H1 (cell line): ENCODE results near the gene GHRHR. TPM values are rescaled to one million over a fixed set of nuclear protein-coding genes. Genes with fewer than 3 reads are reported as not detected.

Experiments used
- CTCF ChIA-PET: fragments of 300-600 bp; sonication (Branson Sonifier 250); formaldehyde crosslinking; loops from one replicate; lab custom pipeline; 2021; ENCODE audit not compliant: partially characterized antibody; lab: Charles Lee
- POLR2A ChIA-PET: fragments of 300-600 bp; sonication (Branson Sonifier 250); formaldehyde crosslinking; loops from one replicate; lab custom pipeline; 2021; ENCODE audit warnings: inconsistent platforms; ENCODE audit not compliant: partially characterized antibody; lab: Charles Lee
- DNase-seq, 2 experiments: peaks; one replicate each; pipeline versions ENCODE4 v3.0.0 to v3.0.0-alpha.2; 2010 to 2022; ENCODE audit warnings: low spot score in 2 of 2, low read depth in 1 of 2, mixed read lengths in 1 of 2
- FAIRE-seq: peaks from 2 replicates; lab custom pipeline; 2011; peaks lifted over from hg19 to GRCh38; lab: Jason Lieb, UNC
- H2AFZ ChIP-seq: 2 replicates; pipeline ENCODE4 v1.8.1; 2012; ENCODE audit warnings: low read length, inconsistent platforms
- H2AK5ac ChIP-seq: 2 replicates; pipeline ENCODE4 v1.6.1; 2013; ENCODE audit warnings: low read depth, low read length
- H2BK120ac ChIP-seq: replicated peaks from 2 replicates; pipeline ENCODE3; 2013; ENCODE audit warnings: low read depth, low read length, inconsistent platforms
- H2BK12ac ChIP-seq: 2 replicates; pipeline ENCODE4 v1.6.1; 2013; ENCODE audit warnings: low read depth, low read length
- H2BK15ac ChIP-seq: 2 replicates; pipeline ENCODE4 v1.6.1; 2013; ENCODE audit warnings: low read length
- H2BK20ac ChIP-seq: 2 replicates; pipeline ENCODE4 v1.6.1; 2013; ENCODE audit warnings: low read length
- H2BK5ac ChIP-seq: 2 replicates; pipeline ENCODE4 v1.6.1; 2013; ENCODE audit warnings: low read depth, low read length
- H3K14ac ChIP-seq: 2 replicates; pipeline ENCODE4 v1.6.1; 2013; ENCODE audit warnings: inconsistent platforms; ENCODE audit not compliant: insufficient read length
- H3K18ac ChIP-seq: 2 replicates; pipeline ENCODE4 v1.6.1; 2013; ENCODE audit warnings: low read length; ENCODE audit errors: extremely low read depth
- H3K23ac ChIP-seq: 2 replicates; pipeline ENCODE4 v1.6.1; 2013; ENCODE audit warnings: inconsistent platforms; ENCODE audit not compliant: insufficient read length
- H3K23me2 ChIP-seq: 2 replicates; pipeline ENCODE4 v1.6.1; 2013; ENCODE audit warnings: low read depth, low read length
- H3K27ac ChIP-seq: 2 replicates; pipeline ENCODE4 v1.6.1; 2011; ENCODE audit warnings: low read depth, low read length, inconsistent platforms
- H3K27me3 ChIP-seq, 4 experiments: replicated peaks in 1 of 4; 1 replicate in 1 of 4; 2 replicates in 3 of 4; pipeline versions ENCODE4 v1.6.1 to v1.8.1; 2011 to 2013; ENCODE audit warnings: low read length in 3 of 4, mild to moderate bottlenecking in 3 of 4, inconsistent platforms in 2 of 4, mixed read lengths in 2 of 4, moderate library complexity in 1 of 4; ENCODE audit not compliant: control insufficient read depth in 3 of 4, insufficient read depth in 3 of 4; ENCODE audit errors: extremely low read depth in 1 of 4
- H3K36me3 ChIP-seq, 4 experiments: 2 replicates each; pipeline versions ENCODE4 v1.6.1 to v1.8.1; 2011 to 2013; ENCODE audit warnings: mild to moderate bottlenecking in 4 of 4, low read length in 3 of 4, moderate library complexity in 2 of 4, control low read depth in 1 of 4, inconsistent platforms in 1 of 4; ENCODE audit not compliant: insufficient read depth in 4 of 4, control insufficient read depth in 2 of 4
- H3K4ac ChIP-seq: replicated peaks from 2 replicates; pipeline ENCODE3; 2013; ENCODE audit warnings: low read length, low read depth, mixed read lengths, inconsistent platforms; ENCODE audit not compliant: insufficient read length
- H3K4me1 ChIP-seq, 4 experiments: replicated peaks in 1 of 4; 1 replicate in 1 of 4; 2 replicates in 3 of 4; pipeline versions ENCODE4 v1.6.1 to v1.8.1; 2011 to 2013; ENCODE audit warnings: low read length in 3 of 4, inconsistent platforms in 2 of 4, mixed read lengths in 1 of 4; ENCODE audit not compliant: insufficient read depth in 4 of 4, control insufficient read depth in 3 of 4
- H3K4me2 ChIP-seq, 2 experiments: 2 replicates each; pipeline versions ENCODE4 v1.6.1 to v1.8.1; 2011 to 2013; ENCODE audit warnings: low read depth in 2 of 2, low read length in 2 of 2, control low read depth in 1 of 2, inconsistent platforms in 1 of 2, mild to moderate bottlenecking in 1 of 2; ENCODE audit not compliant: insufficient read depth in 1 of 2
- H3K4me3 ChIP-seq, 4 experiments: fragments of 200-600, 300-600 bp in 1 of 4; sonication (generic), shearing (Covaris generic), sonication (Bioruptor Twin) in 1 of 4; 2 replicates each; pipeline versions ENCODE4 v1.5.1 to v1.8.1; 2011 to 2016; ENCODE audit warnings: low read length in 4 of 4, low read depth in 3 of 4, control low read depth in 2 of 4, inconsistent platforms in 2 of 4, mild to moderate bottlenecking in 2 of 4, mixed read lengths in 1 of 4, moderate library complexity in 1 of 4; ENCODE audit not compliant: insufficient read depth in 2 of 4; ENCODE audit errors: extremely low read depth in 1 of 4
- H3K56ac ChIP-seq: replicated peaks from 2 replicates; pipeline ENCODE3; 2013; ENCODE audit warnings: low read depth, mild to moderate bottlenecking, mixed read lengths, low read length, inconsistent platforms; ENCODE audit not compliant: insufficient read length
- H3K79me1 ChIP-seq: 2 replicates; pipeline ENCODE4 v1.6.1; 2013; ENCODE audit warnings: low read depth, low read length, control low read depth
- H3K79me2 ChIP-seq, 2 experiments: 2 replicates each; pipeline versions ENCODE4 v1.6.1 to v1.8.1; 2012 to 2013; ENCODE audit warnings: low read length in 2 of 2, mild to moderate bottlenecking in 2 of 2, inconsistent platforms in 1 of 2; ENCODE audit not compliant: insufficient read depth in 2 of 2, control insufficient read depth in 1 of 2
- H3K9ac ChIP-seq, 4 experiments: replicated peaks in 1 of 4; 1 replicate in 1 of 4; 2 replicates in 3 of 4; pipeline versions ENCODE4 v1.6.1 to v1.8.1; 2011 to 2013; ENCODE audit warnings: low read depth in 3 of 4, low read length in 3 of 4, control low read depth in 2 of 4, mild to moderate bottlenecking in 2 of 4, moderate library complexity in 2 of 4, inconsistent platforms in 1 of 4; ENCODE audit errors: extremely low read depth in 1 of 4
- H3K9me3 ChIP-seq, 2 experiments: 2 replicates each; pipeline versions ENCODE4 v1.6.1 to v1.8.1; 2012 to 2013; ENCODE audit warnings: mild to moderate bottlenecking in 2 of 2, moderate library complexity in 2 of 2, control low read depth in 1 of 2, inconsistent platforms in 1 of 2, low read depth in 1 of 2, low read length in 1 of 2, mixed read lengths in 1 of 2; ENCODE audit not compliant: insufficient read depth in 2 of 2
- H4K20me1 ChIP-seq, 2 experiments: replicated peaks in 1 of 2; 2 replicates each; pipeline versions ENCODE3 to v1.8.1; 2011 to 2013; ENCODE audit warnings: inconsistent platforms in 2 of 2, low read length in 2 of 2, mild to moderate bottlenecking in 1 of 2; ENCODE audit not compliant: insufficient read depth in 2 of 2, control insufficient read depth in 1 of 2
- H4K5ac ChIP-seq: 2 replicates; pipeline ENCODE4 v1.6.1; 2013; ENCODE audit warnings: low read length, low read depth, mixed read lengths, inconsistent platforms; ENCODE audit not compliant: insufficient read length
- H4K8ac ChIP-seq: 2 replicates; pipeline ENCODE4 v1.8.0; 2013; ENCODE audit warnings: mild to moderate bottlenecking, moderate library complexity, low read length, inconsistent platforms; ENCODE audit not compliant: insufficient read depth; ENCODE audit errors: extremely low read depth
- H4K91ac ChIP-seq: replicated peaks from 2 replicates; pipeline ENCODE3; 2013; ENCODE audit warnings: low read length, mixed read lengths, inconsistent platforms; ENCODE audit not compliant: insufficient read length
- CREB1 ChIP-seq: IDR thresholded peaks from 2 replicates; pipeline ENCODE4 v1.6.1; 2012; ENCODE audit warnings: inconsistent platforms
- HDAC6 ChIP-seq: IDR thresholded peaks from one replicate; pipeline ENCODE4 v1.7.1; 2012; ENCODE audit warnings: low read depth, mild to moderate bottlenecking, inconsistent platforms, low read length, moderate library complexity
- WGBS, 2 experiments: shearing (Covaris generic) in 1 of 2; methylation state at CpG; one replicate each; pipeline versions ENCODE4 v1.1.6 to v1.1.7; 2013 to 2015; ENCODE audit warnings: low lambda C conversion rate in 2 of 2, mixed read lengths in 2 of 2, inconsistent platforms in 1 of 2, low coverage in 1 of 2, missing lambda C conversion rate in 1 of 2; ENCODE audit not compliant: insufficient replicate concordance in 2 of 2, insufficient coverage in 1 of 2, insufficient read length in 1 of 2; ENCODE audit errors: extremely low coverage in 1 of 2, missing lambda C conversion rate in 1 of 2; 5-methylcytosine and 5-hydroxymethylcytosine counted together
- polyA plus RNA-seq, 7 experiments: library from polyadenylated mRNA; depleted of rRNA in 3 of 7; stranded (reverse) in 5 of 7; unstranded in 2 of 7; fragments of >200 nt in 5 of 7; fragments of 200-250 nt in 2 of 7; gene quantifications; 1 replicate in 5 of 7; 2 replicates in 1 of 7; 4 replicates in 1 of 7; pipeline versions ENCODE4 v1.2.1 to v1.2.3, GENCODE V29; 2011 to 2013; ENCODE audit warnings: missing spikeins in 2 of 7, mixed read lengths in 2 of 7
- total RNA-seq: library from RNA; stranded (reverse); fragmentation: NEBNext Ultra II Directional; extraction: Animal tissue kit (Norgen Biotek cat#: 25700); gene quantifications from 2 replicates; pipeline ENCODE4 v1.2.1, GENCODE V29; 2021

The GHRHR gene
- total and polyA plus RNA-seq, 2 of the 8 experiments (the other 6 are each of a cell fraction or from before 2014, with no cell fraction given): 0.60 to 6.5 TPM

DNA sequence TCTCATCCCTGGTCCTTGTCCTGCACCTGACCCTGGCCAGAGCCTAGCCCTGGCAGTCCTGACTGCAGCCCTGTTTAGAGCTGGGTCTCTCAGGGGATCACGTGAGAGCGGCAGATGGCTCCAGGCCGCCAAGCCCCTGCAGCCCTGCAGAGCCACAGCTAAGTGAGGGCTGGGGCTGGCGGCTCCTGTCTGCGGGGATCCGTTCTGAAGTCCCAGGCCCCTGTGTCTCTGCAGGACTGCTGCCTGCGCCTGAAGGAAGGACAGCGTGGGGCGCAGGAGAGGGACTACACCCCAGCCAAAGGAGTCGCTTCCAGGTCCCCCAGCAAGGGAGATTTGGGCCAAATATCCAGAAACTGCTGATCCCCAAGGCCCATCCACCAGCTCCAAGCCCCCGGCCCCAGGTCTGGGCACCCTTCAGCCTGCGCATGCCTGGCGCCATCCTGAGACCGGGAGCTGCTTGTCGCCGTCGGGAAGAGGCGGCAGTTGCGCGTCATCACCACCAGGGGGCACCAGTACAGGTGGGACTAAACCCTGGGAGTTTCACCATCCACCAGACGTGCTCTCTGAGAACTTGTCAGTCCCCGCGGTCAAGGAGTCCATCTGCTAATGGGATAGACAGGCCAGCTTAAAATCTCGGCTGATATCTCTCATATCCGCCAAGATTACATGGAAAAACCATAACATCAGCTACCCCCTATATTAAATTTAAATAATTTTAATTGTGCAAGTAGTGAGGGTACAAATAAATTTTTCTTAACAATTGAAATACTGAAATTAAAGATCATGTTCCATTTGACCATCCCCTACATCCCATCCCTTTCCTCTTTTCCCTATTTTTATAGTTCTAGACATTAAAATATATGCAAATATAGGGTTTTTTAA lies 25.1 kb upstream of the GHRHR start:
- peak overlapping the region in 3 of 4 experiments; percentile 31 to 52 (median 34); a peak in 6 of 8 replicates for H3K4me3 ChIP-seq
- H2BK12ac ChIP-seq: no peak overlapping the region
- peak overlapping the region; percentile 12 for H4K91ac ChIP-seq
- ChIA-PET CTCF (interaction anchor here (0.7 to 12.0 kb wide), 47 partner anchors 9 to 195 kb away, joined by 3 to 309 read pairs (median 5); partner anchors contain the start of genes AQP1 and GHRHR), POLR2A (interaction anchor here (0.6 to 1.8 kb wide), 10 partner anchors 19 to 712 kb away, joined by 3 to 6 read pairs (median 3); no protein-coding TSS in a partner anchor)
- H3K23ac ChIP-seq: no peak overlapping the region
- peak overlapping the region; percentile 61; the same call in 1 of the 2 replicates for H2BK5ac ChIP-seq
- peak overlapping the region; percentile 60 for H4K5ac ChIP-seq
- no peaks in the 10 kb centered on the region for H3K79me1 ChIP-seq
- H3K4ac ChIP-seq: no peak overlapping the region
- 3% methylated on average over 24 of the region's 25 CpGs; no CpG with 5 or more reads in 1 of the 2 experiments for WGBS, 2 experiments
- peaks cover 0 to 5% (median 4%) of the 10 kb centered on the region in 4 experiments; a peak in 6 of 7 replicates for H3K4me1 ChIP-seq
- H3K9me3 ChIP-seq: no peaks in the 10 kb centered on the region
- FAIRE-seq (peak; percentile 94), DNase-seq (peak; percentile 91 to 98)
- H2AK5ac ChIP-seq: no peak overlapping the region
- no peak overlapping the region for H2BK15ac ChIP-seq
- no peaks in the 10 kb centered on the region for H4K20me1 ChIP-seq
- no peak overlapping the region for H2BK20ac ChIP-seq
- H3K4me2 ChIP-seq: peak overlapping the region; percentile 28 to 77; a peak in 3 of 4 replicates
- H3K14ac ChIP-seq: no peak overlapping the region
- H3K18ac ChIP-seq: peak overlapping the region; percentile 95; the same call in 1 of the 2 replicates
- H3K27me3 ChIP-seq: 0 out of 7 replicates have a peak, but pooled peaks cover 0 to 2% (median 0%) of the 10 kb centered on the region in 4 experiments
- peak overlapping the region; percentile 88 for H2AFZ ChIP-seq
- H2BK120ac ChIP-seq: no peak overlapping the region
- H4K8ac ChIP-seq: peak overlapping the region; percentile 94; the same call in 1 of the 2 replicates
- H3K79me2 ChIP-seq: no peaks in the 10 kb centered on the region
- H3K27ac ChIP-seq: peak overlapping the region; percentile 23; the same call in 1 of the 2 replicates
- H3K9ac ChIP-seq: peak overlapping the region in 1 of 4 experiments; percentile 49; a peak in 2 of 7 replicates
- H3K36me3 ChIP-seq: no peaks in the 10 kb centered on the region
- H3K23me2 ChIP-seq: no peaks in the 10 kb centered on the region
- H3K56ac ChIP-seq: no peak overlapping the region
- no peak for TF ChIP-seq HDAC6
- TF ChIP-seq CREB1: peak; percentile 96
